NCI-H460 (cell line): ENCODE measurements around the gene PACSIN1. TPM values are rescaled to one million over a fixed set of nuclear protein-coding genes. Genes with fewer than 3 reads are reported as not detected.

Experiments used
- DNase-seq: peaks from one replicate; pipeline ENCODE4 v3.0.0-alpha.2; 2016; ENCODE audit warnings: low read depth; ENCODE audit errors: extremely low read depth
- total RNA-seq: library from RNA; depleted of rRNA; stranded (reverse); fragments of >200 nt; shearing (Covaris generic); gene quantifications from 2 replicates; pipeline ENCODE4 v1.2.3, GENCODE V29; 2014

The PACSIN1 gene
- total RNA-seq, 1 experiment from 2014 or later = 0.07 TPM

- DNase-seq = no peak
These were observed 47.8 kb downstream of the PACSIN1 start for GRCh38 chr6:34513646-34514045.

GRCh38 chr6:34514112-34514511 is 48.2 kb downstream of the PACSIN1 start:
- DNase-seq = no peak

GRCh38 chr6:34514593-34515472 is 49.0 kb downstream of the PACSIN1 start:
- no peak for DNase-seq

DNA sequence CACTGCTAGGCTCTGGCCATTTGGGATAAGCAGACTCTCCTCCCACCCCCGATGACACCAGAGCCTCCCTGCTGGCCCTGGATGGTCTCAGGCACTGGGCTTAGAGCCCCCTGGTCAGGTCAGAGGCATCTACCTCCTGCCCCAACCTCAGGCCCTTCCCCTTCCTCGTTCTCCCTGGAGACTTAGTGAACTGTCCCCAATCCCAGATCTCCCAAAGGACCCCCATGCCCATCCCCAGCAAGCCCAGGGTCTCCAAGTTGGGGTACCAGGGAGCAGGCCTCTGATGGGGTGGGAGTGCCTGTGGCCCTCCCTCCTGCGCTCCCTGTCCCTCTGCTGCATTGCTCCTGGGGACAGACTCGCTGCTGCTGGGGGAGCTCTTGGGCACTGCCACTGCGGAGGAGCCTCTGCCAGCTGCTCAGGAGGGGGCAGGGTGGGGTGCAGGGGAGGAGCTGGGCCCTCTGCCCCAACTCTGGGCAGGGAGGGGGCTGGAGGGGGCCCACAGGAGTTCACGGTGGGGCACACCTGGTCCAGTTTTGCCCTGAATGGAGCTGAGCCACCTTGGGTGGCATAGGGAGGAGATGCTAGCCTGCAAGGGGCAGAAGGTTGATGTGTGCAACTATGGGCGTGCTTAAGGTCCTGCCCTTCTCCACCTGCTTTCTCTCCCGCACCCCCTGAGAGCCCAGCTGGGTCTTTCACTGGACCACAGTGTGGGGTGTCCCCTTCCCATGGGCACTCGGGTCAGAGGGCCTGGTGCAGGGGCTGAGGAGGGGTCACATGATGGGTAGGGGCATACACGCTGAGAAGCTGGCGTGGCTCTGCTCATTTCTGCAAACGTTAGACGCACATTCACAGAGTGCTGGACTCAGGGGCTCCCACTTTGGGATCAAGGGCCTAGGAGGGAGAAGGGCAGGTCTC is 49.9 kb downstream of the PACSIN1 start:
- DNase-seq = no peak

GRCh38 chr6:34516391-34517324 is 50.8 kb downstream of the PACSIN1 start:
- DNase-seq = no peak

GRCh38 chr6:34517461-34517881 is 51.6 kb downstream of the PACSIN1 start:
- no peak for DNase-seq

GRCh38 chr6:34517966-34518365 is 52.1 kb downstream of the PACSIN1 start:
- DNase-seq = no peak

GRCh38 chr6:34518669-34519365 is 52.9 kb downstream of the PACSIN1 start:
- DNase-seq = no peak

DNA sequence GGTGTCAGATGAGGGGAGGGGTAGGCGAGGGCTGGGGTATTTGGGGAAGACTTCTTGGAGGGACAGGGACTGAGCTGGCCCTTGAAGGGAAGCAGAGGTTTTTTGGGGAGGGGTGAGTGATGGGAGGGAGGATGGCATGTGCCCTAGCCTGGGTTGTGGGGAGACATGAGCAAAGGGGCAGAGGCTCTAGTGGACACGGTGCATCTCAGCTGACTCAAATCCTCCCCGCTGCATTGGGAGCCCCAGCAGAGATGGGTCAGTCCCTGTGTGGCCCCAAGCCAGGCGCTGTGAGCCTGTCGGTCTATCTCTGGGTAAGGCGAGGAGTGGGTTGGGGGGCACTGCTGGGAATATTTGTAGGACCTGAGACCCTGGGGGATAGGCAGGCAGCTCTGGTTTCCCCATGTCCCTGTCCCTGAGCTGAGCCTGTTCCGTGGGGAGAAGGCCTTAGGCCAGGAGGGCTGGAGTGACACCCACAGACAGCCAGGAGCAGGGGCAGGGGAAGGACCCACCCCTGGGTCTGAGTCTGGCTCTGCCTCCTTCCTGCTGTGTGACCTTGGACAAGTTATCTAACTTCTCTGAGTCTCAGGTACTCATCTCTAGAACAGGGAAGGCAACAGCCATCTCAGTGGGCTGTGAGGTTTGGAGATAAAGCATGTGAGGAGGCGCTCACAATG is 54.2 kb downstream of the PACSIN1 start:
- DNase-seq = no peak

- no peak for DNase-seq
These were observed 55.0 kb downstream of the PACSIN1 start for GRCh38 chr6:34520645-34521462.

- no peak for DNase-seq
These were observed 55.8 kb downstream of the PACSIN1 start for GRCh38 chr6:34521463-34522285.

DNA sequence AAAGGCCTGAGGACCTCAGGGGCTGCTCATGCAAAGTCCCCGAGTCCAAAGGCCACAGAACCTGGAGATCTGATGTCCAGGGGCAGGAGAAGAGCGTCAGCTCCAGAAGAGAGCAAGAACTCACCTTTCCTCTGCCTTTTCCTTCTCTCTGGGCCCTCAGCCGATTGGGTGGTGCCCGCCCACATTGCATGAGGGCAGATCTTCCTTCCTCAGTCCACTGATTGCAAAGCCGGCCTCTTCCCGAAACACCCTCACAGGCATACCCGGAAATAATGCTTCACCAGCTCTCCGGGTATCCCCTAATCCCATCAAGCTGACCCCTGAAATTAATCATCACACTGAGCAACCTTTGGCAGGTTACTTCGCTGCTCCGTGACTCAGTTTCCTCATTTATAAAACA is 56.9 kb downstream of the PACSIN1 start:
- no peak for DNase-seq

DNA sequence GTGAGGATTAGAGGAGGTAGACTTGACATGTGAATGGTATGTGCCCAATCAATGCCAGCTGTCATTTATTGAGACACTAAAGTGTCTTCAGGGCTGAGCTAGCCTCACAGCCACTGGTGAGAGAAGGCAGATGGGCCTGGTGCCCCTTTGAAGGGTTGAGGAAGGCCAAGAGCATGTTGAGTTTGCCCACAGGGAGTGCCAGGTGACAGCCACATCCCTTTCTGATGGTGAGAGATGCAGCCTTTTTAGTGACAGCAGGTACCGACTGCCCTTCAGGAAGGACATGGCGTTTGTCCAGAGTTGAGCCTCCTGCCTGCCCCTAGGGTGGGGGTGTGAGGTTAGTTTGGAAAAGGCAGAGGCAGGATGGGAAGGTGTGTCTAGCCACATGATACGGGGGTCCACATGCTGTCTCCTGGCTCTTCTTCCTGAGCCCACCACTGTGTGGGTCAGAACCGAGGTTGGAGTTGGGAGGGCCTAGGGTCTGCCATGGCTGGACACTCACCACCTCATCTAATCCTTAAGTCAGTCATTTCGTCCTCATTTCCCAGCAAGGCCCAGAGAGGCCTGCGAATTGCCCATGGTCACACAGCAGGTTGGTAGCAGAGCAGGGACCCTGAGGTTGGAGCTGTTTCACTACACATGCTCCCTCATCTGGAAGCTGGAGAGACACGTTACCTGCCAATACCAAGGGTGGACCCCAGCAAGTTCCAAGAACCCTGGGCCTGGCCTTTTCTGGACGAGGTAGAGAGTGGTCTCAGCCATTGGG is 57.7 kb downstream of the PACSIN1 start:
- no peak for DNase-seq

DNA sequence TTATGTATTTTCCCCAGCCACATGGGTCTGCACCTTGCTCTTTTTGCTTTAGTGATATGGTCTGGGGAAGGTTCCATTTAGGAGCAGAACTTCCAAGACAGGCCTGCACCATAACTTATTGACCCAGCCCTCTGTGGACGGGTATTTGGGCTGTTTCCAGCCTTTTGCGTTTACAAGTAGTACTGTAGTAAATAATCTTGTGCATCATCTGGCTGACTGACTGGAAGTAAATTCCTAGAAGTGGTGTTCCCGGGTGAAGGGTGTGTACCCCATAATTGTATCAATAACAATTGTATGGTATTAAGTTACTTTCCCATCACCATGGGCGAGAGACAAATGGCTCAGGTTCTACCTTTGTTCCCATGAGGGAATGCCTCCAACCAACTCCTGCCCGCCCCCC is 58.6 kb downstream of the PACSIN1 start:
- DNase-seq = no peak

- no peak for DNase-seq
These were observed 59.1 kb downstream of the PACSIN1 start for GRCh38 chr6:34524971-34525370.

DNA sequence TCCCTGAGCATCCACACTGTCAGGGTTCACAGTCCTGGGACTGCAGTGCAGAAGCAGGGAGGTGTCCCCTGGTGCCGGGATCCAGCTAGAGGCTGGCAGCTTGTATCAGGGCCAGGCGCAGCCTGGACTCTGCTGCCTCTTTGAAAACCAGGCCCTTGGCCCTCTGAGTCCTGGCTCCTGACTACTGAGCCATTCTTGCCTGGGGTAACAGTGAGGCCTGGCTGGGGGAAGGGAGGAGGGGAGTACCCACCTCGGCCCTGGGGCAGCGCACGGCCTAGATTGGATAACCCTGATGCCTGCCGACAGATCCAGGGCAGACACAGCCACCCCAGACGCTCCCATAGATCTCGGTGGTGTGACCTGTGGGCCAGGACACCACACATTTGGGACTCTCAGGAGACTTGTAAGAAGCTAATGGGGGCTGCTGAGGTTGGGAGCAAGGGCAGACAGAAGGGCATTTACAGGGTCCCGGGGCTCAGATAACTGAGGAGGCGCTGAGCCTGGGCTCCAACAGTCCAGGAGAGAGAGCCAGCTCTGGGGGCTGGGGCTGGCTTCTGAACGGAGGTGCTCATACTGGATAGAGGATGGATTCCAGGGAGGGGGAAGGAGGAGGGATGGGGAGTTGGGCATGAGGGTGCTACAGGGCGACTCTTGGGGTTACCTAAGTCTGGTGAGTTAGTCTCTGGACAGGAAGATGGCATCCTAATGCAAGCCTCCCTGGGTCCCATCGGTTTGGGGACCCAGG is 59.7 kb downstream of the PACSIN1 start:
- no peak for DNase-seq
